CD4-positive, alpha-beta T cell treated with Interleukin-12 subunit alpha and Interleukin-12 subunit beta, for 1 hour (primary cell): ENCODE measurements around the gene A1BG.

ENCODE experiments used
- DNase-seq: peaks from one replicate; pipeline ENCODE4 v3.0.0-alpha.2; 2020

A1BG gene

GRCh38 chr19:58352760-58353671, at the start of gene A1BG:
TSS of gene A1BG (minus strand) at chr19:58353492. CDS start at chr19:58353437, 55 bp downstream.
- DNase-seq: no peak

DNA sequence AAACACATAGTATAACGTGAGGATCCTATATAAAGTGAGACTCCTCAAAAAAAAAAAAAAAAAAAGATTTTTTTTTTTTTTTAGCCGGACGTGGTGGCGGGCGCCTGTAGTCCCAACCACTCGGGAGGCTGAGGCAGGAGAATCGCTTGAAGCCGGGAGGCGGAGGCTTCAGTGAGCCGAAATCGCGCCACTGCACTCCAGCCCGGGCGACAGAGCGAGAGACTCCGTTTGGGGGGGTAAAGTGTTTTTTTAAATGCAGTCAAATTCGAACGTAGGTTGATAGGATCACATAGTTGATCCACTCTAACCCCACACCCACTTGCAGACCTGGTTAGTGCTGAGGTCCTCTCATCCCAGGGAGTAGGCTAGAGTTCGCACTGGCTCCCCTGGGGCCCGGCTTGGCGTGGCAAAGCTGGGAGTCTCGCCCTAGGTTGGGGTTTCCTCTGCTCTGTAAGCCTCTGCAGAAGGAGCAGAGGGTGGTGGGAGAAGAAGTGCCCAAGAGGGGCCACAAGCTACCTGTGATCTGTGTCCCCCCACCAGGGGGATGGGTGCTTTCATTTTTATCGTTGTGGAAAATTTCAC, 48.6 kb upstream of the A1BG start:
- DNase-seq: no peak

GRCh38 chr19:58400916-58401839, 47.9 kb upstream of the A1BG start:
- peak; percentile 100 for DNase-seq

- no peak for DNase-seq
These were observed 47.1 kb upstream of the A1BG start for GRCh38 chr19:58400316-58400915.

DNA sequence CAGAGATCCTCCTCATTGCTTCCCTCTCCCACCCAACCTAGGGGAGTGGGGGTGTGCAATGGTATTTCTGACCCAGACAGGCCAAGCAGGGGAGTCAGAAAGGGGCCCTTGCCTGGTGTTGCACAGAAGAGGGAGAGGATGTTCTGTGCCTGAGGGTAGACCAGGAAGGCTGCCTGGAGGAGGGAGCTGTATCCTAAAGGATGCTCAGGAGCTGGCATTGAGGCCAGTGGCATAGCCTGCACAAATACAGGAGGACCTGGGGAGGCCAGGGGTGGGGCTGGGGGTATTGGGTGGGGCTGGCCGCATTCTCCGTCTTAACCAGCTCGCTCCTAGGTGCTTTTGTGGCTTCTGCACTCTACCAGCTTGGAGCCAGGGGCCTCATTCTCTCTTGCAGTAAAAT, 46.6 kb upstream of the A1BG start:
- no peak for DNase-seq

- DNase-seq: no peak
These were observed 45.3 kb upstream of the A1BG start for GRCh38 chr19:58398545-58398944.

- DNase-seq: no peak
These were observed 44.8 kb upstream of the A1BG start for GRCh38 chr19:58398087-58398486.

DNA sequence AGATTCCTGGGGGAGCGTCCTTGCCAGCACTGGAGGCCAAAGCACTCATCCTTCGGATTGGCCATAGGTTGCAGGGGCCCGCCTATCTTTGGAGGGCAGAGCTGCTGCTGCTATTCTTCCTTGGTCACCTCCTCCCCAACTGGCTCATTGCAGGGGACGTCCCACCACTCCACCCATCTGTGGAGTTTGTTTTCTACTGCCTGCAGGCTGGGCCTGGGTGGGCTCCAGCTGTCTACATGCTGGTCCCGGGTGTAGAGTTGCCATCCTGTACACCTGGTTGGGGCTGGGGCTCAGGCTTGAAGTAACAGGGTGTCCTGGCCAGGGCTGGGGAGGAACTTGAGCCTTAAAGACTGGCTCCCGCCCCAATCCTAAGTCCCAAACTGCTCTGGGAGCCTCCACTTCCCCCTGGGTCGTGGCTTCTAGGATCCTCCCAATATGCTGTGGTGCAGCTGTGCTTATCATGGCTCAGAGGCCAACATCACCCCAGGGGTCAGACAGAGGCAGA, 44.3 kb upstream of the A1BG start:
- DNase-seq: no peak

- DNase-seq: no peak
These were observed 43.6 kb upstream of the A1BG start for GRCh38 chr19:58396691-58397532.

DNA sequence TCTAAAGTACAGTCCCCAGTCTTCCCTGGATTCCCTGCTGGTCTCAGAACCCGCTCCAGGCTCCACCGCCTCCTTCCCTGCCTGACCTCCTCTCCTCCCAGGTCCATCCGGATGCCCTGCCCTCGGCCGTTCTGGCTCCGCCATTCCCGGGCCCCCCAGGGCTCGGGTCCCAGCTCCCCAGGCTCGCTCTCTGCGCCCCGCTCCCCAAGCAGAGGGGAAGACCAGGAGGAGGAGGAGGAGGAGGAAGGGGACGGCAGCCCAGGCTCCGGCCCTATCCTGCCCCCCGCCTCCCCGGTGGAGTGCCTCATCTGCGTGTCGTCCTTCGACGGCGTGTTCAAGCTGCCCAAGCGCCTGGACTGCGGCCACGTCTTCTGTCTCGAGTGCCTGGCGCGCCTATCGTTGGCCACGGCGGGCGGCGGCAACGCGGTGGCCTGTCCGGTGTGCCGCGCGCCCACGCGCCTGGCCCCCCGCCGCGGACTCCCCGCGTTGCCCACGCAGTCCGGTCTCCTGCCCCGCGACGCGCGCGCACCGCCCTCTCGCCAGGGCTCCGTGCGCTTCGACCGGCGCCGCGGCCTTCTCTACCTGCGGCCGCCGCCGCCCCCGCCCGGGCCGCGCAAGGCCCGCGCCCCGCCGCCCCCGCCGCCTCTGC, 42.8 kb upstream of the A1BG start:
- DNase-seq: no peak

GRCh38 chr19:58395220-58395978, 42.1 kb upstream of the A1BG start, which contains the start of gene RNF225:
TSS of gene RNF225 (plus strand) at chr19:58395656. CDS start at chr19:58396090, 434 bp downstream.
- no peak for DNase-seq

- DNase-seq: no peak
These were observed 41.5 kb upstream of the A1BG start for GRCh38 chr19:58394821-58395219.

DNA sequence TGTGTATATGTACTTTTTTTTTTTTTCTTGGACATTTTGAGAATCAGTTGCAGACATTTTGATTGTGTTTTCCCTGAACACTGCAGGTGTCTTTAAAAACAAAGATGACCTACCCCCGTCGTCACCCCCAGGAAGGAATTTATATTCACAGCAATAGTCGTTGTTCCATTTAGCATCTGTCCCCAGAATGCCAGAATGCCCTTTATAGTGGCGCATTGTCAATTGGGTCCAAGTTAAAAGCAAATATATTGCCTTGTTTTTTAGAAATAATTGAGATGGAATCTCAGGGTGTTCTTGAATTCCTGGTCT, 40.4 kb upstream of the A1BG start:
- no peak for DNase-seq

DNA sequence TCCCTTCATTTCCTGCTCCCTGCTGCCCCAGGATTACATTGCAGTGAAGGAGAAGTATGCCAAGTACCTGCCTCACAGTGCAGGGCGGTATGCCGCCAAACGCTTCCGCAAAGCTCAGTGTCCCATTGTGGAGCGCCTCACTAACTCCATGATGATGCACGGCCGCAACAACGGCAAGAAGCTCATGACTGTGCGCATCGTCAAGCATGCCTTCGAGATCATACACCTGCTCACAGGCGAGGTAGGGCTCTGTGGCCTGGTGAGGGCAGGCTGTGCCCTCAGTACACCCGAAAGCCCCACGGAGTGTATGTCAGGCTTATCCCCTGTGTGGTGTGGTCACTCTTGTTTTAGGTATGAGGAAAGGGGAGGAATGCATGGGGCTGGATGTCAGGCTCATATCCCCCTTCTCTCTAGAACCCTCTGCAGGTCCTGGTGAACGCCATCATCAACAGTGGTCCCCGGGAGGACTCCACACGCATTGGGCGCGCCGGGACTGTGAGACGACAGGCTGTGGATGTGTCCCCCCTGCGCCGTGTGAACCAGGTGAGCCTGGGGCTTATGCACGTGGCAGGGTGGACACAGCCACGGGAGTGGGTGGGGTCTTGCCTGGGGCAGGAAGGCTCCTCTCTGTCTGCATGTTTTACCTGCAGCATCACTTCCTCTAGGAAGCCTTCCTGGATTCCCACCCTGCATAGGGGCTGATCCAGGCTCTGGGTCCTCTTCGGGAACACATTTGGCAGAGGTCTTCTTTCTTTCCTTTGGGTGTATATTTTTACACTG, 39.8 kb upstream of the A1BG start:
- DNase-seq: no peak

DNA sequence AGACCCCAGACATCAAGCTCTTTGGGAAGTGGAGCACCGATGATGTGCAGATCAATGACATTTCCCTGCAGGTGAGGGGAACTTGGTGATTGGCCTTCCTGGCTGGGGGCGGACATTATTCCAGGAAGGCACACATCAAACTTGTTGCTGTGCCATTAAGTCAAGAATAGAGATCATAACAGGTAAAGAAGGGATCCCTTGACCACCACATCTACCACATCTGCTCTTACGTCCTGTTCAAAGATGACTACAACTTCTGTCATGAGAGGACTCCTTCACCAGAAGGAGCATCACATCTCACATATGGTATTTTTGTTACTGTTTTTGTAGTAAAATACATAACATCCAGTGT, 34.9 kb upstream of the A1BG start:
- no peak for DNase-seq

DNA sequence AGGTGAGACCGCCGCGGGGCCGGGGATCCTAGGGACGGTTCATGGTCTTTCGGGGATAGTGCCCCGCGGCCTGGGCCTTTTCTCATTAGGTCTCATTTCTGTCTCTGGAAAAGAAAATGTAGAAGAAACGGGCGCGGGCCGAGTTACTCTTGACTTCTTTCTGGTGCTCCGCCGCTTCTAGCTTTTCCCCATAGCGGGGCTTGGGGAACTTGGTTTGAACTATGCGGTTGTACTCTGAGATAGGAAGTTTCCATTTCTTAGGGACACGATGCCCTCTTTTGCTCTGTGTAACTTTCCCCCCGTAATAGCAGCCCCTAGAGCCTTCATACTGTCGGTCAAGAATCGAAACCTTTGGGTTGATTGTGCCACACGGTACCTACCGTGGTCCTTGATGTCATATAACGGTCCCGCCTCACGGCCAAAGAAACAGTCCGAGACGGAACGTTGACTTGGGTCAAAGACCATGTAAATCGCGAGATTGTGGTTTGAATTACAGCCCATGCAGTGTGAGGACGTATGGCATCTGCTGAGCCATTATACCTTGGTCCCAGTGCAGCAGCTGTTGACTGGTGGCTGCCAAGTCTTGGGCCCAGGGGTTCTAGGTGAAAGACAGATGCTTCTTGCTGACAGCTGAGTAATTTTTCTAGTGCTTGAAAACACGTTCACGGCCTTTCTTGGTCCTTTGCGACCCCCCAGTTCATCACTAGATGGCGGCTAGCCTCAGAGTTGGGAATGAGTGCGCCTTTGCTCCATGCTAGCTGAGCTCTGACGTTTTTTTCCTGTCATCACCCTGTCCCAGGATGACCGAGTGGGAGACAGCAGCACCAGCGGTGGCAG, 34.3 kb upstream of the A1BG start:
- no peak for DNase-seq

DNA sequence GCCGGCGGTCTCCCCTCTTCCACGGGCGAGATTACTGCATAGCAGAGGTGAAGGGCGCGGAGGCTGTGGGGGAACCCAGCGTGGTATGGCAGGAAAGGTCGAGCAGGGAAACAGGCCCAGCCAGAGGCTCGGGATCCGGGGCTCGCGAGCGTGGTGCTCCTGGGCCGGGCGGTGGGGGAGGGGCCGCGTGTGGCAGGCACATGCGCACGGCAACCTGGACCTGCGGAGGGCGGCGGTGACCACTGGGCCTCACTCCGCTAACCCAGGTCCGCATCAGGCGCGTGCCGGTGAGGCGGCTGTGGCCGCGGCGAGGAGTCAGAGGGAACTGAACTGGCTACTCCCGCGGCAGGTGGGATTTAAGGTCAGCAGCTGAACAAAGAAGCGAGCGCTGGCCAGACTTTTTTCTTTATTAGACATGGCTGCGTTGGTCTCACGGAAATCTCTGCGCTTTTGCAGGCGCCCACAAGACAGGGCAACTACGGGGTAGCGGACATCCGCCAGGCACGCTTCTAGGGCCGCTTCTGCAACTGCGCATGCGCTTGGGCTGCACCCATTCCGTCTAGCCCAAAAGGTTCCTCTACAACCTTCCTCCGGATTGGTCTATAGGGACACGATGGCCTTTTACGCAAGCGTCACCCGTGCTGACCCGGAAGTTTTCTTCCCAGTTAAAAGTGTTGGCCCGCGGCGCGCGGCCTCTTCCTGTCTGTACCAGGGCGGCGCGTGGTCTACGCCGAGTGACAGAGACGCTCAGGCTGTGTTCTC, 33.5 kb upstream of the A1BG start, which contains the start of gene RPS5:
Gene RPS5 (plus strand): TSS at position 694 of the 762 bp plus-strand sequence. CDS start 869 bp downstream, outside the sequence.
- DNase-seq: peak; percentile 98
